ENCODE measurements around the gene ADGRB3. TPM values are rescaled to one million over a fixed set of nuclear protein-coding genes. Genes with fewer than 3 reads are reported as not detected.

Gene ADGRB3
- total and polyA plus RNA-seq, 2 donors (not counting 1 experiment from before 2014, with no cell fraction given) = not detected

DNA sequence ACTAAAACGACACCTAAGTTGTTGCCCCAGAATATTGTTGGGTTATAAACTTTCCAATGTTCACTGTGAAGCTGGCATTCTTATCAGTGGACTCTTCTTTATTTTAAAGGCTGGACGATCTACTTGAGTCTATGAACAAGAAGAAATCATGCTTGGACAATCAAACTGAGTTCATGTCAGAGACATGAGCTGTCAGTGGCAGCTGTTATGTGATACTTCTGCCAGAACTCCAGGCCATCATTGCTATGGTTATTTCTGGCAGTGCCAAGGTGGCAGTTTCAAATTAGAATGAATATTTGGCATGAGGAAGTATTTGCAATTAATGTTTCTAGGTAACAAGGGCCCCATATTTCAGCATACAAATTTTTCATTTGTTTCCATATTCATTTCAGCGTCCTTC is 744.4 kb downstream of the ADGRB3 start:
- H3K9ac ChIP-seq (ENCODE audit: low read length) = no peak overlapping the region
- intact Hi-C loops (cut with micrococcal nuclease) = no loop called here
- Mint-ChIP-seq H3K27ac (no peak overlapping the region), H3K4me3 (no peak overlapping the region), H3K4me1 (no peaks in the 10 kb centered on the region), H3K27me3 (no peaks in the 10 kb centered on the region), H3K9me3 (ENCODE audit: insufficient read depth) (no peaks in the 10 kb centered on the region)
- no peak overlapping the region for H3K4me2 ChIP-seq (replicated peaks; ENCODE audit: low read depth, low read length, poor library complexity, severe bottlenecking)
- H3K36me3 ChIP-seq (replicated peaks in 1 of 2; ENCODE audit: control extremely low read depth in 1 of 2, control insufficient read depth in 1 of 2, extremely low read depth in 1 of 2, insufficient read depth in 2 of 2, low read length in 1 of 2) = no peaks in the 10 kb centered on the region
- no peak overlapping the region for H3K4me3 ChIP-seq (ENCODE audit: control extremely low read depth in 1 of 5, extremely low read depth in 1 of 5, insufficient read depth in 1 of 5, low read depth in 2 of 5, low read length in 4 of 5)
- CTCF ChIA-PET = no interaction called here
- H3K27me3 ChIP-seq (replicated peaks in 1 of 4; ENCODE audit: control extremely low read depth in 1 of 4, control insufficient read depth in 3 of 4, insufficient read depth in 4 of 4, low read length in 3 of 4) = no peaks in the 10 kb centered on the region
- H3K4me1 ChIP-seq (ENCODE audit: control insufficient read depth in 2 of 2, insufficient read depth in 2 of 2, low read length in 2 of 2) = no peaks in the 10 kb centered on the region
- no peak overlapping the region for H2AFZ ChIP-seq (ENCODE audit: insufficient read depth, low read depth, low read length, poor library complexity, severe bottlenecking)
- no peak overlapping the region for H3K27ac ChIP-seq (ENCODE audit: low read length in 2 of 2)
- TF ChIP-seq, protein P1, sequence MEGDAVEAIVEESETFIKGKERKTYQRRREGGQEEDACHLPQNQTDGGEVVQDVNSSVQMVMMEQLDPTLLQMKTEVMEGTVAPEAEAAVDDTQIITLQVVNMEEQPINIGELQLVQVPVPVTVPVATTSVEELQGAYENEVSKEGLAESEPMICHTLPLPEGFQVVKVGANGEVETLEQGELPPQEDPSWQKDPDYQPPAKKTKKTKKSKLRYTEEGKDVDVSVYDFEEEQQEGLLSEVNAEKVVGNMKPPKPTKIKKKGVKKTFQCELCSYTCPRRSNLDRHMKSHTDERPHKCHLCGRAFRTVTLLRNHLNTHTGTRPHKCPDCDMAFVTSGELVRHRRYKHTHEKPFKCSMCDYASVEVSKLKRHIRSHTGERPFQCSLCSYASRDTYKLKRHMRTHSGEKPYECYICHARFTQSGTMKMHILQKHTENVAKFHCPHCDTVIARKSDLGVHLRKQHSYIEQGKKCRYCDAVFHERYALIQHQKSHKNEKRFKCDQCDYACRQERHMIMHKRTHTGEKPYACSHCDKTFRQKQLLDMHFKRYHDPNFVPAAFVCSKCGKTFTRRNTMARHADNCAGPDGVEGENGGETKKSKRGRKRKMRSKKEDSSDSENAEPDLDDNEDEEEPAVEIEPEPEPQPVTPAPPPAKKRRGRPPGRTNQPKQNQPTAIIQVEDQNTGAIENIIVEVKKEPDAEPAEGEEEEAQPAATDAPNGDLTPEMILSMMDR (IDR thresholded peaks at IDR 0.05) = no peak
- no peak for TF ChIP-seq EZH2 (IDR thresholded peaks at IDR 0.05; ENCODE audit: borderline replicate concordance, insufficient read depth, low read depth, low read length, poor library complexity, severe bottlenecking)
- H3K9me3 ChIP-seq (ENCODE audit: control extremely low read depth in 1 of 3, control insufficient read depth in 2 of 3, insufficient read depth in 1 of 3, low read length in 2 of 3) = no peaks in the 10 kb centered on the region
- DNase-seq = no peak
- H3K79me2 ChIP-seq (ENCODE audit: control insufficient read depth, insufficient read depth, low read length) = no peaks in the 10 kb centered on the region
- H4K20me1 ChIP-seq (ENCODE audit: control insufficient read depth, insufficient read depth, low read length, poor library complexity, severe bottlenecking) = no peaks in the 10 kb centered on the region
- no peak for ATAC-seq (ENCODE audit: low read depth)
- POLR2A ChIA-PET = no interaction called here
- 82% methylated on average over 1 of the region's 3 CpGs for WGBS (ENCODE audit: insufficient coverage)

DNA sequence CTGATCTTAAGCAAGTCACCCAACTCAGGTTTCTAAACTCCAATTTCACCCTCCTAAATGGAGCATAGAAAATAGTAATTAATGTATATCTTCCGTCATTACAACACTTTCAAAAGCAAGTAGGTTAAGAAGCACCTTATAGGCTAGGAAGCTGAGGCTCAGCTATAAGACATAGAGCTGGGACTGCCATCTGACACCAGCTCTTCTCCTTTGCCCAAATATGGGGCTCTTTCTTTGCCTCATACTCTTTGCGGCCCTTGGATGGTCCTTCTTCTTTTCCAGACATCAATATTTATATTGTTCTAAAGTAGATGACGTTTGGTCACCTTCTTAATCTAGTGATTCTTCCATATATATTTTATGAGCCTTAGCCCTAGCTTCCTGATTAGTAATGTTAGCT is 748.5 kb downstream of the ADGRB3 start:
- H3K4me3 ChIP-seq (ENCODE audit: control extremely low read depth in 1 of 5, extremely low read depth in 1 of 5, insufficient read depth in 1 of 5, low read depth in 2 of 5, low read length in 4 of 5) = no peak overlapping the region
- no peaks in the 10 kb centered on the region for H3K4me1 ChIP-seq (ENCODE audit: control insufficient read depth in 2 of 2, insufficient read depth in 2 of 2, low read length in 2 of 2)
- no peak overlapping the region for H3K27ac ChIP-seq (ENCODE audit: low read length in 2 of 2)
- no peaks in the 10 kb centered on the region for H3K9me3 Mint-ChIP-seq (ENCODE audit: insufficient read depth)
- ChIA-PET POLR2A (no interaction called here), CTCF (interaction anchor here (0.6 kb wide), 1 partner anchor 14 kb away, joined by 3 read pairs; no protein-coding TSS in a partner anchor)
- H3K27ac Mint-ChIP-seq = no peak overlapping the region
- H3K27me3 ChIP-seq (replicated peaks in 1 of 4; ENCODE audit: control extremely low read depth in 1 of 4, control insufficient read depth in 3 of 4, insufficient read depth in 4 of 4, low read length in 3 of 4) = no peaks in the 10 kb centered on the region
- no peak overlapping the region for H3K4me3 Mint-ChIP-seq
- no peaks in the 10 kb centered on the region for H4K20me1 ChIP-seq (ENCODE audit: control insufficient read depth, insufficient read depth, low read length, poor library complexity, severe bottlenecking)
- H3K4me1 Mint-ChIP-seq = no peaks in the 10 kb centered on the region
- DNase-seq (no peak), ATAC-seq (ENCODE audit: low read depth) (no peak)
- no peak overlapping the region for H3K9ac ChIP-seq (ENCODE audit: low read length)
- TF ChIP-seq, protein P1 (IDR thresholded peaks at IDR 0.05) = no peak
- TF ChIP-seq EZH2 (IDR thresholded peaks at IDR 0.05; ENCODE audit: borderline replicate concordance, insufficient read depth, low read depth, low read length, poor library complexity, severe bottlenecking) = no peak
- no peak overlapping the region for H3K4me2 ChIP-seq (replicated peaks; ENCODE audit: low read depth, low read length, poor library complexity, severe bottlenecking)
- no peak overlapping the region for H2AFZ ChIP-seq (ENCODE audit: insufficient read depth, low read depth, low read length, poor library complexity, severe bottlenecking)
- no CpG with 5 or more reads among the region's 3 CpGs for WGBS (ENCODE audit: insufficient coverage)
- H3K79me2 ChIP-seq (ENCODE audit: control insufficient read depth, insufficient read depth, low read length) = no peaks in the 10 kb centered on the region
- H3K36me3 ChIP-seq (replicated peaks in 1 of 2; ENCODE audit: control extremely low read depth in 1 of 2, control insufficient read depth in 1 of 2, extremely low read depth in 1 of 2, insufficient read depth in 2 of 2, low read length in 1 of 2) = no peaks in the 10 kb centered on the region
- H3K9me3 ChIP-seq (ENCODE audit: control extremely low read depth in 1 of 3, control insufficient read depth in 2 of 3, insufficient read depth in 1 of 3, low read length in 2 of 3) = no peaks in the 10 kb centered on the region
- intact Hi-C loops (cut with micrococcal nuclease) = no loop called here
- no peaks in the 10 kb centered on the region for H3K27me3 Mint-ChIP-seq
